Activated T-helper 2 cell treated with anti-CD3 and anti-CD28 coated beads, Interferon-gamma antibody, Interleukin-2, Interleukin-4, amounts not matched to agents 10 μg/mL and 5 μg/mL and 100 μg/mL, durations not matched to agents 14 hours and 24 hours and 36 hours (primary cell): ENCODE results near the gene PRIM1. TPM values are rescaled to one million over a fixed set of nuclear protein-coding genes. Genes with fewer than 3 reads are reported as not detected.
A peak's percentile ranks its signal among the peaks of the same experiment; 100 is the strongest.

Source experiments
- DNase-seq: peaks from one replicate; pipeline ENCODE4 v3.0.0; 2021; ENCODE audit warnings: low spot score
- H3K27ac Mint-ChIP-seq: one replicate; pipeline ENCODE4 v1.8.0; 2021; ENCODE audit warnings: mixed read lengths
- H3K27me3 Mint-ChIP-seq: one replicate; pipeline ENCODE4 v1.8.0; 2021; ENCODE audit warnings: low read depth, mixed read lengths
- H3K36me3 Mint-ChIP-seq: one replicate; pipeline ENCODE4 v1.8.0; 2021; ENCODE audit warnings: low read depth, mixed read lengths
- H3K4me1 Mint-ChIP-seq: one replicate; pipeline ENCODE4 v1.8.0; 2021; ENCODE audit warnings: low read depth, mixed read lengths
- H3K4me3 Mint-ChIP-seq: one replicate; pipeline ENCODE4 v1.8.0; 2021; ENCODE audit warnings: low read depth, mild to moderate bottlenecking, moderate library complexity, mixed read lengths
- H3K9me3 Mint-ChIP-seq: one replicate; pipeline ENCODE4 v1.8.0; 2021; ENCODE audit warnings: mixed read lengths
- intact Hi-C: fragments of 100-400 bp; cut with micrococcal nuclease; formaldehyde crosslinking; loops from one replicate; pipeline ENCODE4 v1.15.1; 2023
- total RNA-seq: library from RNA; stranded (reverse); gene quantifications from 2 replicates; pipeline ENCODE4 v1.2.3, GENCODE V29; 2022

The PRIM1 gene
- total RNA-seq, 1 donor from 2014 or later: 63.9 TPM

DNA sequence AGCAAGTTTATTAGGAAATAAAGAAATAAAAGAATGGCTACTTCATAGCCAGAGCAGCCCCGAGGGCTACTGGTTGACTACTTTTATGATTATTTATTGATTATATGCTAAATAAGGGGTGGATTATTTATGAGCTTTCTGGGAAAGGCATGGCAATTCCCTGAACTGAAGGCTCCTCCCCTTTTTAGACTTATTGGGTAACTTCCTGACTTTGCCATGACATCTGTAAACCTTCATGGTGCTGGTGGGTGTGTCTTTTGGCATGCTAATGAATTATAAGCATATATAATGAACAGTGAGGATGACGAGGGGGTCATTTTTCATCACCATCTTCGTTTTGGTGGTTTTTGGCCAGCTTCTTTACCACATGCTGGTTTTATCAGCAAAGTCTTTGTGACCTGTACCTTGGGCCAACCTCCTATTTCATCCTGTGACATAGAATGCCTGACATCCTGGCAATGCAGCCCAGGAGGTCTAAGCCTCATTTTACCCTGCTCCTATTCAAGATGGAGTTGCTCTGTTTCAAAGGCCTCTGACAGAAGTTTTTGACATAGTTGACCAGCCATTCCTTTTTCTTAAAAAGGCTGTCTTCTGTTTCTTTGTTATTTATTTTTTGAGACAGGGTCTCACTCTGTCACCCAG, 53.0 kb downstream of the PRIM1 start:
- Mint-ChIP-seq H3K27me3 (peaks cover 5% of the 10 kb centered on the region), H3K27ac (no peak overlapping the region), H3K9me3 (no peaks in the 10 kb centered on the region), H3K4me3 (no peak overlapping the region), H3K4me1 (peaks cover 3% of the 10 kb centered on the region), H3K36me3 (no peaks in the 10 kb centered on the region)
- intact Hi-C loops: no loop called here
- no peak for DNase-seq

DNA sequence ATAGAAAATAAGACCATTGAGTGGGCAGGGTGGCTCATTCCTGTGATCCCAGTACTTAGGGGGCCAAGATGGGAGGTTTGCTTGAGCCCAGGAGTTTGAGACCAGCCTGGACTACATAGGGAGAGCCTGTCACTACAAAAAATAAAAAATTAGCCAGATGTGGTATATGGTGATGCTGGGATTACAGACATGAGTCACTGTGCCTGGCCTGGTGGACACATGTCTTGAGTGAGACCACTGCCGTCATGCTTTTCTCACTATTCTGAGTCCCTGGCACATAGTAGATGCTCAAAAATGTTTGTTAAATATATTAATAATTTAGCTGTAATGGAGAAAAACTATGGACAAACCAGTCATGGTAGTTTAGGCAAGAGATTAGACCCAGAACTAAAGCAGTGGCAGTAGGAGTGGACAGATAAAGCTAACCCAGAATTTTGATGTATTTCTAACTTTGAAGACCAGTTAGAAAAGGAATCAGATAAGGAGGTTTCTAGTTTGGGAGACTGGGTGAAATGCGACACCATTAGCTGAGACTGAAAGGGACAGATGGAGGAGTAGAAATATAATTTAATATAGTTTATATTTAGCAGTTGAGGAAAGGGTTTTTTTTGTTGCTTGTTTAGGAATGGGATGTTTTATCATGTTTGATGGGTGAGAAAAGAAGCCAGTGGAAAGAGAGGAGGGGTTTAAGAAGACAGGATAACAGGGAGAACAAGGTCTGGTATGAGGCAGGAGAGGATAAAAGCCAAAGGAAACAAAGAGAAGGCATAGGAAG, 56.6 kb downstream of the PRIM1 start:
- Mint-ChIP-seq H3K27ac (no peak overlapping the region), H3K4me1 (no peaks in the 10 kb centered on the region), H3K36me3 (no peaks in the 10 kb centered on the region), H3K9me3 (no peaks in the 10 kb centered on the region), H3K4me3 (no peak overlapping the region), H3K27me3 (peaks cover 2% of the 10 kb centered on the region)
- no peak for DNase-seq
- intact Hi-C loops: no loop called here

DNA sequence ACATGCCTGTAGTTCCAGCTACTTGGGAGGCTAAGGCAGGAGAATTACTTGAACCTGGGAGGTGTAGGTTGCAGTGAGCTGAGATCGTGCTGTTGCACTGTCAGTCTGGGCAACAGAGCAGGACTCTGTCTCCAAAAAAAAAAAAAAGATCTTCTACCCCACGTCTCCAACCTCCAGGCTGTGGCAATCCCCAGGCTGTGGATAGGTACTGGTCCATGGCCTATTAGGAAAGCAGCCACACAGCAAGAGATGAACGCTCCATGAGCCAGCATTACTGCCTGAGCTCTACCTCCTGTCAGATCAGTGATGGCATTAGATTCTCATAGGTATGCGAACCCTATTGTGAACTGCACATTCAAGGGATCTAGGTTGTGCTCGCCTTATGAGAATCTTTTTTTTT, 58.0 kb downstream of the PRIM1 start:
- intact Hi-C loops: no loop called here

DNA sequence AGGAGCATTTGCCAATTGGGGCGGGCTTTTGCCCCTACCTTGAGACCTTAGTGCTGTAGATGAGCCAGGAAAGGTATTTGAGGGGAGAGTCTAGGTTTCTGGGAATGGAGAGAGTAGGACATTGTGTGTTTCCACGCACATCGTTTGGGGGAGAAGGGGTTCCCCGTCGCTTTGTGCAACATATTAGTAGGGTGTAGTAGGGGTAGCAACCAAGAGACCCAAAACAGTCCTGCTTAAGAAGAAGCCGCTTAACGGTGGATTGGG, 63.3 kb downstream of the PRIM1 start:
- H3K4me3 Mint-ChIP-seq: peak overlapping the region; percentile 100
- H3K27ac Mint-ChIP-seq: peak overlapping the region; percentile 98
- peaks cover 35% of the 10 kb centered on the region for H3K36me3 Mint-ChIP-seq
- intact Hi-C loops: loop anchor here (1.0 to 2.0 kb wide), 5 partner anchors 37 to 400 kb away; partner anchors contain the start of genes NACA and PRIM1
- no peaks in the 10 kb centered on the region for H3K27me3 Mint-ChIP-seq
- no peaks in the 10 kb centered on the region for H3K9me3 Mint-ChIP-seq
- peaks cover 20% of the 10 kb centered on the region for H3K4me1 Mint-ChIP-seq
- no peak for DNase-seq

More for the DNA sequence above, 58.0 kb downstream of the PRIM1 start:
- no peak for DNase-seq
- H3K27ac Mint-ChIP-seq: no peak overlapping the region
- no peaks in the 10 kb centered on the region for H3K9me3 Mint-ChIP-seq
- H3K27me3 Mint-ChIP-seq: peaks cover 2% of the 10 kb centered on the region
- no peak overlapping the region for H3K4me3 Mint-ChIP-seq
- no peaks in the 10 kb centered on the region for H3K4me1 Mint-ChIP-seq
- H3K36me3 Mint-ChIP-seq: no peaks in the 10 kb centered on the region

DNA sequence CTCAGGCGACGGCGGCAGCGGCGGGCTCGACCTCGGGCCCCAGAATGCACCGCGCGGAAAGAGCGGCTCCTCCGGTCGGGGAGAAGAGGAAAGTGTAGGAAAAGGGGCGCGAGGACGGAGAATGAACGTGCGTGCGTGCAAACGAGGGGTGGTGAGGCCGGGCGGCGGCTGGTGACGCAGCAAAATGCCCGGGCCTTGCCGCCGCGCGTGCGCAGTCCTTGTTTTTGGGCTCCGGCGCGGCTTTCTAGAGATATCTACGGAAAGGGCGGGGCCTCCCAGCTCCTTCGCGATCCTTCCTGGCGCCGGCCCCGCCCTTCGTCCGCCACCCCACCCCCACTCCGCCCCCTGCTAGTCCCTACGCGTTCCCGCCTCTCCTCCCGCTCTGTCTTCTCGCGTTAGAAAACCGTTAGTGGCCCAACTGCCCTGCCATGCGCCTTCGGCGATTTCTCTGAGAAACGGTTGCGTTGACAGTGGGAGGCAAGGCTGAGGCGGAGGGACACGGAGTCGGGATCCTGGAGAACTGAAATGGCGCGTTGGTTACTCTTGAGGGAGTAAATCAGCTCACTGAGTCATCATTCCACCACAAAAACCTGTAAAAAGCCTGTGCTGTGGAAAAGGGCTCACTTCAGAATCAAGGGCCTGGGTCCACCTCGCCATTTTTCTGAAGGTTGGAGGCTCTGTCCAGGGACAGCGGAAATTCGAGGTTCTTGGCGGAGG, 63.8 kb downstream of the PRIM1 start, which contains the start of gene PTGES3:
Gene PTGES3 (minus strand): TSS at position 156 of the 717 bp plus-strand sequence. CDS start 285 bp downstream, outside the sequence.
- peak; percentile 99 for DNase-seq
- no peaks in the 10 kb centered on the region for H3K9me3 Mint-ChIP-seq
- no peaks in the 10 kb centered on the region for H3K27me3 Mint-ChIP-seq
- intact Hi-C loops: loop anchor here (1.0 to 2.0 kb wide), 5 partner anchors 37 to 400 kb away; partner anchors contain the start of genes NACA and PRIM1
- H3K4me3 Mint-ChIP-seq: peak within 1 kb of the TSS; percentile 100
- H3K36me3 Mint-ChIP-seq: peaks cover 37% of the 10 kb centered on the region
- peak within 1 kb of the TSS; percentile 98 for H3K27ac Mint-ChIP-seq
- H3K4me1 Mint-ChIP-seq: peaks cover 20% of the 10 kb centered on the region

DNA sequence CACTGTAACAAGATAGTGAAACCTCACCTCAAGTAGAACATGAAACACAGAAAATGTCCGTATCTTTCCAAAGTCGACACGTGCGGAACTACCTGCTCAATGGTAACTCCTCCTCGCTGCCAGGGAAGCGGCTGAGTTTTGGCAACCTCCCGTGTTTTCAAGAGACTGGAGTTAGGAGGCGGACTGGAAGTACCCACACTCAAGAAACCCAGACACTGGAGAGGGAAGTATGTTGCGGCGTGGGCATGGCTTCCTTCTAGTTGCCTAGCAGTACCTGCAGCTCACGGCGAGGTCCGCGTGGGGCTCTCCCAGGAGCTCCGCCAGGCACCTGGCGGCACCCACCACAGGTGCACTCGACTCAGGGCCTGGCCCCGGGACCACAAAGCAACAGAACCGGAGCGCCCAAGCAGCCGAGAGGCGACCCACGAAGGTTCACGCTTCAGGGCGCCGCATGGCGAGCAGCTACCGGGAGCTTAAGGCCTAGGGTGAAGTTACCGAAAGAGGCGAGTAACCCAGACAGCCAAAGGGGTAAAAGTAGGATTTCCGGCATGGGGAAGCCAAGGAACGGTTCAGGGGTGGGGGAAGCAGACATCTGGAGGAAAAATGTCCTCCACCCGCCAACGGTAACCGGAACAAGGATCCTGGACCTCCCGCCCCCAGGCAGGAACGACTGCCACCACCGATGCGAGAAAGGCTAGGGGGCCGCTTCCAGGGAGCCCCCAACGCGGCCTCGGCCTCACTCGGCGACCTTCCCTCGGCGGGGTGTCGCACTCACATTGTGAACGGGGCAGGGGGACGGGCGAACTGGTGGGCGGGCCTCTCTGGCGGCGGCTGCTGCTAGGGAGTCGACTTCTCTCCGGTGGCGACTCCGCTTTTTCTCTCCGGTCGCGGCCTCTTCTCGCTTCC, 64.6 kb downstream of the PRIM1 start:
- Mint-ChIP-seq H3K9me3 (no peaks in the 10 kb centered on the region), H3K4me1 (peaks cover 22% of the 10 kb centered on the region), H3K4me3 (peak overlapping the region; percentile 100), H3K27me3 (no peaks in the 10 kb centered on the region), H3K27ac (peak overlapping the region; percentile 98), H3K36me3 (peaks cover 44% of the 10 kb centered on the region)
- intact Hi-C loops: loop anchor here (1.0 to 2.0 kb wide), 6 partner anchors 38 to 791 kb away; partner anchors contain the start of genes ARHGAP9, NACA and PRIM1
- peak; percentile 49 for DNase-seq

DNA sequence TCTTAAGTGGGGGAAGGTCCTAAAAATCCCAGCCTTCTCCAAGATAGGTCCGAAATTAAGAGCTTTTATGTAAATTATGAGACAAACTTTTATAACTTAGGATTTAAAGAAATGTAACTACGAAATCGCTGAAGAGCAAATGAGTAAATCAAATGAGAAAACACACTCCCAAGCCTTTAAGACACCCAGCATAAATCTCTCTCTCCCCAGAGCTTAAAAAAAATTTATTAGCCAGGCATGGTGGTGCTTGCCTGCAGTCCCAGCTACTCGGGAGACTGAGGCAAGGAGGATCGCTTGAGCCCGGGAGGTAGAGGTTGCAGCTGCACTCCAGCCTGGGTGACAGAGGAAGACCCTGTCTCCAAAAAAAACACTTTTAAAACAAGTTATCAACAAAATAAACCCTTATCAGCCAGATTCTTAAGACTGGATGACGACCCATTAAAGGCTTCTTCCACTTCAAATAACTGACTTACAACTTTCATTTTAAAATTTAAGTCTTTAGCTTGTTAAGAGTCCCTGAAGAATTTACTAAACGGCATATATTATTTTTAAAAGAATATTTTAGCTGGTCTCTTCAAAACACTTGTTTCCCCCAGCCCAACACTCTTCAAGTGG, 67.3 kb downstream of the PRIM1 start:
- peaks cover 62% of the 10 kb centered on the region for H3K36me3 Mint-ChIP-seq
- intact Hi-C loops: loop anchor here (1.0 kb wide), 1 partner anchor 40 kb away; the partner anchor contains the start of gene NACA

DNA sequence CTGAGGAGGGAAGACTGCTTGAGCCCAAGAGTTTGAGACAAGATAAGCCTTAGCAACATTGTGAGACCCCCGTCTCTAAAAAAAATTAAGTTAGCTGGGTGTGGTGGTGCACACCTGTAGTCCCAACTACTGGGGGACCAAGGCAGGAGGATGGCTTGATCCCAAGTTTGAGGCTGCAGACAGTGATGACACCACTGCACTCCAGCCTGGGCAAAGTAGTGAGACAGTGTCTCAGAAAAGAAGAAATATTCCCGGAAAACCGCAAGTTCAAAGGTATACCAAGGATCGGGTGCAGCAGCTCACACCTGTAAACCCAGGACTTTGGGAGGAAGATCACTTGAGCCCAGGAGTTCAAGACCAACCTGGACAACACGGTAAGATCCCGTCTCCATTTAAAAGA, 69.8 kb downstream of the PRIM1 start:
- Mint-ChIP-seq H3K36me3 (peaks cover 76% of the 10 kb centered on the region), H3K4me1 (peaks cover 40% of the 10 kb centered on the region), H3K9me3 (no peaks in the 10 kb centered on the region), H3K27ac (peak overlapping the region; percentile 52), H3K4me3 (peak overlapping the region; percentile 52), H3K27me3 (no peaks in the 10 kb centered on the region)
- DNase-seq: no peak
- intact Hi-C loops: no loop called here

More for the DNA sequence above, 67.3 kb downstream of the PRIM1 start:
- DNase-seq: no peak
- peaks cover 29% of the 10 kb centered on the region for H3K4me1 Mint-ChIP-seq
- peak overlapping the region; percentile 94 for H3K27ac Mint-ChIP-seq
- H3K9me3 Mint-ChIP-seq: no peaks in the 10 kb centered on the region
- peak overlapping the region; percentile 83 for H3K4me3 Mint-ChIP-seq
- no peaks in the 10 kb centered on the region for H3K27me3 Mint-ChIP-seq

Other genes with a start within 250 kb of the PRIM1 start
- 7.9 and 11.0 TPM in 2 replicates for gene RBMS2, start 230.5 kb downstream of the PRIM1 start, total RNA-seq
- 124 and 131 TPM in 2 replicates for gene BAZ2A, start 122.0 kb downstream of the PRIM1 start, total RNA-seq
- gene ATP5F1B, start 106.3 kb downstream of the PRIM1 start, total RNA-seq: 729 and 735 TPM in 2 replicates
- gene PTGES3, start 64.0 kb downstream of the PRIM1 start, total RNA-seq: 293 and 298 TPM in 2 replicates
- gene NACA, start 27.0 kb downstream of the PRIM1 start, total RNA-seq: 1,037 and 1,093 TPM in 2 replicates
- gene HSD17B6, start 11.0 kb upstream of the PRIM1 start, total RNA-seq: 1.2 and 2.9 TPM in 2 replicates
- not detected in 2 replicates for gene SDR9C7, start 182.1 kb upstream of the PRIM1 start, total RNA-seq
- gene RDH16, start 205.3 kb upstream of the PRIM1 start, total RNA-seq: 0.30 and 0.41 TPM in 2 replicates